Left hindlimb (tissue), 1 donor: ENCODE measurements around the gene NR3C1.

Experiments
- DNase-seq: peaks from one replicate; pipeline ENCODE4 v3.0.0-alpha.2; 2018

Gene NR3C1

DNA sequence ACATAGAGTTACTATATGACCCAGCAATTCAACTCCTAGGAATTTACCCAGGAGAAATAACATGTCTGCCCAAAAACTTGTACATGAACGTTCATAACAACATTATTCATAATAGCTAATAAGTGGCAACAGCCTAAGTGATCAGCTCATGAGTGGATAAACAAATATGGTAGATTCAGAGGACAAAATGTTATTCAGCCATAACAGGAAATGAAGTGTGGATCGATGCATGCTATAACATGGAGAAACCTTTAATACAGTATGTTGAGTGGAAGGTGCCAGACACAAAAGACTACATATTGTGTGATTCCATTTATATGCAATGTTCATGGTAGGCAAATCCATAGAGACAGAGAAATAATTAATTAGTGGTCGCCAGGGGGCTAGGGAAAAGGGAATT lies 22.3 kb upstream of the NR3C1 start:
- DNase-seq, result no peak

DNA sequence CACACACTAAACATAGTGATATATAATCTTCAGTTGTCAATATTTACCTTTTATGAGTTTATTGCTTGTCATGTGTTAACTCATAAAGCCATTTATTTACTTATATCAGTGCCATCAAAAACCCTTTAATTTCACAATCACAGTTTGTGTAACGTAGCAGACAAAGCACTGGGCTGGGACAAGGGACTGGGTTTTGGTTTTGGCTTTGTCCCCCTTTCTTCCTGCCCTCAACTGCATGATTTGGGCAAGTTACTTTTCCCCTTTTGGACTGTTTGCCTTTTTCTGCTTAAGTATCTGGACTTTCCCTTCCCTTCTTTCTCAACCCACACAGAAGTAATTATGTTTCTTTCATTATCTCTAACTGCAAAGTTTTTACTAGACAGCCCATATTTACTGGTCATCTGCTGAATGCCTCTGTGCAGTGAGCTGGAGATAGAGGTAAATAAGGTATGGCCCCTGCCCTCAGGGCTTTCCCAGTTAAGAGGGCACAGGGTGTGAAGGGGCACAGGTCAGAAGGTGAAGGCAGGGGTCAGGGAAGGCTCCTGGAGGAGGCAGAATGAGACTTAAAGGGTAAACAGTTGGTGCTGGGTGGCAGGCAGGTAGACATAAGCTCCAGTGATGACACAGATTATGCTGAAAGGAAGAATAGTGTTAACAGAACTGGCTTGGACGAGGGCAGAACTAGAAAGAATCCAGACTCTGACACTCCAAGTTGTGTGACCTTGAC lies 14.8 kb upstream of the NR3C1 start:
- no peak for DNase-seq

DNA sequence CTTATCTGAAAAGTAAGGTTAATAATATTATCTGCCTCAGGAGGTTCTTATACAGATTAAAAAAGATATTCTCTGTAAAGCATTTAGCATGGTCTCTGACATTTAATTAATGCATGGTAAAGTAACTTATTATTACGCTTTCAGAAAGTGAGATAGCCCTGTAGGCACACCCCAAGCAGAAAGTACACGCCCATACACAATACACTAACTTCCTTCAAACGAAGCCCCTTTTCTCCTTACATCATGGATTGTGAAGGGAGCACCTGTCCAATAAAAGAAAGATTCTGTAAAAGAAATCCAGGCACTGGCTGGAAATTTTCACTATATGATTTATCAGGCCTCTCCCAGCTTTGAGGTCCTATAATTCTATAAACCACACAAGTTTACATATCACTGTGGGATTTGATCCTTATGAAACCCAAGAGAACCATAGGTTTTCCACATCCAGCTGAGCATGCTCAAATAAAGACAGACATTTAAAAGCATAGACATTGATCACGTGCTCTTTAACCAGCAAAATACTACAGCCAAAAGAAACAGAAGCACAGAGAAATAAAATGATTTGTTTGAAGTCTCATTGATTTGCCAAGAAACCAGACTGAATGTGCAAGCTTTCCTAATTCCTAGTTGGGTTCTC lies 14.1 kb upstream of the NR3C1 start:
- no peak for DNase-seq

DNA sequence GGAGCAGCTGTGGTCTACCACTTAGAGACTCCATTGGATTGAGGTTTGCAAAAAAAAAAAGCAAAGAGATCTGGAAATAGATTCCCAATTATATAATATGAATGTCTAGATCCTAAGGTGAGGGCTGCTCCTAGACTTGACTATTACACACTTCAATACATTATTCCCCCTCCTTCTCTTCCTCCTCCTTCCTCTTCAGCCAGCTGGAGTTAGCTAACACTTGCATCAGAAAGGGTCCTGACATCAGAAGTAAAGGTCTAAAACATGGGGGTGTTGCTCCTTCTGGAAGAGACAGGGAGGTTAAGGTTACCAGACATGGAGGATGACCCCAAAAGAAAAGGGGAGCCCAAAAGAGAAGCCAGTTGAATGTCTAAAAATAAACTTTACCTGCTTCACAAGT lies 12.9 kb upstream of the NR3C1 start:
- DNase-seq, result no peak

DNA sequence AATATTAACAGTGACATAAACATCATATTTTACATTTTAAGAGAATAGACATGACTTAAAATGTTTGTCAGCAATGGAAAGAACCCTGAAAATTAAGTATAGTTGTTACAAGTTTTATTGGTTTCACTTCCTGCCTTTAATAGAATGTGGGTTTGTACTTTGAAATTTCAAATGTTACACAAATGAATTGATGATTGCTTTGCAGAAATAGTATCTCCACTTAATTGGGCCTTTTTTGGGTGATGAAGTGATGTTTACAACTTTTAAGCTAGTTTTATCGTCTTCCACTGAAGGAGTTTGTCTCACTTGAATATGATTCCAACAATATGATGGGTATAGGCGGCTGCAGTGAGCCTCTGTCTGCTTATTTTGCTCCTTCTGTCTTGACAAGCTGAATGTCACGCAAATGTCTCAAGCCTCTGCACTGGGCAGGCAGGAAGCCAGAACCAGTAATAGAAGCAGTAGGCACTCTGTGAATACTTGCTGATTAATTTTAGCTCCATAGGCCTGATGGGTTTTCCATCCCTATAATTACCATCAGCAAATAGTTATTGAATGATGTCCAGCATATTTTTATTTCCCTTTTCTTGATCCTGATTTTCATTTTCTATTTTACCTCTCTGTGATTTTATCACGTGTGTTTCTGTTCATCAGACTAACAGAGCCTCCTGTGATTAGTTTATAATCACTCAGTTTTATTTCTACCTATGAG lies 10.6 kb upstream of the NR3C1 start:
- no peak for DNase-seq

DNA sequence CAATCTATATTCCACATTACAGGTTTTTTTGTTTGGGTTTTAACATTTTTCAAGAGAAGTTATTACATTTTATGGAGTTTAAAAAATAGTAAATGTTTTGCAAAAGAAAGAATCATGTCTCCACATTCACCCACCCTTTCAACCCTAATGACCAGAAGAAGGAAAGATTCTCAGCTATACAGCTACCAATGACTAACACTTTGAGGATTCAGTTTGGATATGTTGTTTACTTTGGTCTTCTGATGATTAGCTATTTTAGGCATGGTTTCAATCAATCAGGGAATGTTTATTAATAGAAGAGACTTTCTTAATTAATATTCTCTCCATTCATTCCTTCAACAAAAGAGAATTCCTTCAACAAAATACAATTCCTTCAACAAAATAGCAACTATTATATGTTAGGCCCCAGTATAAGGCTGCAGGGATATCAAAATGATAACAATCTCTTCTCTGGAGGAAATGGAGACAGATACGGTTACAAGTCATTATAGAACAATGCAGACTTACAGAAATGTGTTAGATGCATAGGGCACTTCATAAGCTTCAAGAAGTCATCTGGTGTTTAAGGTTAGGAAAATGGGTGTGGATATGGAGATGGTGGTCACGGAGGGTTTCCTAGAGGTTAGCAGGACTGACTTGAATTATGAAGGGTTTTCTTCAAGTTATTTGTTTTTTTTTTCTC lies 9.3 kb upstream of the NR3C1 start:
- DNase-seq, result no peak

DNA sequence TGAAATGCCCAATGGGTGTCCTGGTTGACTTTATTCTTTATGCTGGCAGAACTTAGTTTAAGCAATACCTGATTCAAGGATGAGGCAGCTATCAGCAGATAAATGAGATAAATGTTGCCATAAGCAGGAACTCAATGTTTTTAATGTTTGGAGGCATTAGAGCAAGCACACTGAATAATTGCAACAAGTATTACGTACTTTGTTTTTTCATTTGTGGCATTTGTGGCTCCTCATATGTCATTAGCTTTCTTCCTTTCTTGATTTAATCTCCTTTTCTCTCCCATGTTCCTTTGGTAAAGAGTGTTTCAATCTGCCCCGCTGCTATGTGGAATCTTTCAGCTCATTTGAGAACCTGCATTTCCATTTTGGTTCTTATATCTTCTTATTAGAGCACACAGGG lies 6.4 kb upstream of the NR3C1 start:
- DNase-seq, result no peak

DNA sequence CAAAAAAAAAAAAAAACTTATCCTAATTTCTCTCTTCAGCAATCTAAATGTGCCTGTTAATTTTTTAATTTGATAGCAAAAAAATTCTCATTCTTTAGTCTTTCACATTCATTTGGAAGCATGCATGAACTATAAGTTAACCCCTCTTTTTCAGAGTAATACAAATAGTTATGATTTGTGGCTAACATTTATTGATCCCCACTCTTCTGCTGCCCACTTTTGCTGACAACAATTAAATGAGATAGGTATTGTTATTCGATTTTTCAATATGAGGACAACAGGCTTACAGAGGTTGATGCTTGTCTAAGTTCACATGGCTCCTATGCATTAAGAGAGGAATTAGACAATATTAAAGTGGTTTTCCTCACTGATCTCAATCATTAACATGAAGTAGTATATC lies 2.9 kb upstream of the NR3C1 start:
- DNase-seq, result no peak

DNA sequence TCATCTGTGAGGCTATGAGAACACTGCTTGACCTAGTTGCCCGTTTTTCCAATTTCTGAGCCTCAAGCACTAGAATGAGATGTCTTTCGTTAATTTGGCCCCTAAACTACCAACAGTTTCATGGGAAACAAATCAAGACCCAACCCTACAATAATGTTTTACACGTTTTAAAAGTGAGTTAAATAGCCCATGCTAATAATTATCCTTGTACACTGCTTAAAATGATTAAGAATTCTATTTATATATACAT lies 2.3 kb upstream of the NR3C1 start:
- DNase-seq, result no peak

DNA sequence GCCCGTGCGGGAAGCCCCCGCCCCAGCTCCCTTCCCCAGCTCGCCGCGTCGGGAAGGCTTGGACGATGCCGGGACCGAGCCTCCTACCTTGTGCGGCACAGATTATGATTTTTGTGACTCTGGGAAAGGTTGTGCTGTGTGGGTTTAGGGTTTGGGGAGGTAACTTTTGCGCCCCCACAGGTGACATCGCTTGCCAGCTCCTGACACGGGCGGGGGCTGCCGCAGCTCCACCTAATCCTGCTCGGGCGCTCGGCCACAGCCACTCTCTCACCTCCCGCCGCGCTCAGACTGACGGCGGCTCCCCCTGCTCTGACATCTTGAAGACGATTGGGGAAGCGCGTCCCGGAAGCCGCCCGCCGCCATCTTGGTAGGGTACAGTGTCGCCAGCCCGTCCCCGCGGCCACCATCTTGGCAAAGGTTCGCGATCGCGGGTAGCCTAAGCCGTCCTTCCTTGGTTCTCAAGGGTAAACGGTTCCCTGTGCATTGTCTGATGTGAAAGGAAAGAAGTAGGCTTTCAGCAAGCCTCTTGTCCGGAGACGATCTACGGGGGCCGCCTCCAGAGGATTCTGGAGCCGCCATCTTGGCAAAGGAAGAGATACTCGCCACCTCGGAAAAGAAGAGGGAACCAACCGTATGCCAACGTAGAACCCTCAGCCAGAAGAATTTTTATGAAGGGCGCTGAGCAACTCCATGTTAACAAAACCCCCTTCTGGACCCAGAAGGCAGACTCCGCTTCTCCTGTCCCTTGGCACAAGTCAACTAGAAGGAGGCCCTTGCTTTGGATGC lies 1.8 kb upstream of the NR3C1 start:
- peak; percentile 92 for DNase-seq

DNA sequence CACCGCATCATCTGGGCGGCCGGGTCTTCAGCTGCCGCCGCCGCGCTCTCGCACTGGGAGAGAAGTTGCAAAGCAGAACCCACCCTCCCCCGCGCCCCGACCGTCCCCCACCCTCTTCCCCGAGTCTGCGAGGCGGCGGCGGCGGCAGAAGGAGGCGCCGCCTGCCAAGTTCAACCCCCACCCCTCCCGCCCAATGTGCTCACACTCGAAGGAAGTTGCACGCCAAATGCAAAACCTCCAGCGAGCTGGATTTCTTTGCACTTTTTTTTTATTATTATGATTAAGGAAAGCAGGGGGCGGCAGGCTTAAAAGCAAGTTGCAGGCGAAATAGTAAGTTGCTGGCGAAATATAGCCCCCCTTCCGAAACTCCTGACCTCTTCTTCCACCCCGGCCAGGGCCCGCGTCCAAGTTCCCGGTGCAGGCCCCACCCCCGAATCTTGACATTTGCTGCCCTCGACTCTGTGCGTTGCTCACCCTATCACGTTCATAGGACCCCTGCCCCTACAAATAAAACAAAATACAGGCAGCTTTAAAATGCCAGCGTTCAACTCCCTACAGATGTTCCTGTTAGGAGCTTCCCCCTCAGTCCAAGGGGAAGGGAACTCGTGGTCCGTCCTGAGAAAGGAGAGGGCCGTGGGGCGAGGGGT lies 1.1 kb upstream of the NR3C1 start:
- peak; percentile 94 for DNase-seq

DNA sequence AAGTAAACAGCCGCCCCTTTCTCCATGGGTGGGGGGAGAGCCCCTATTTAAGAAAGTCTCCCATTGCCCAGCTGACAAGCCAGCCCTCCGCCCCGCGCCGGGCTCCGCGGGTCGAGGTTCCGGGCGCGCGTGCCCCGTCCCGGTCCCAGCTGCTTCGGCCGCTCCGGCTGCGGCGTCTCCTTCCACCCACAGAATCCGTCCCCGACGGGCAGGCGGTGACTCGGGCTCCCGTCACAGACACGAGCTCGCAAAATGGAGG lies 223 bp downstream of the NR3C1 start:
- no peak for DNase-seq

DNA sequence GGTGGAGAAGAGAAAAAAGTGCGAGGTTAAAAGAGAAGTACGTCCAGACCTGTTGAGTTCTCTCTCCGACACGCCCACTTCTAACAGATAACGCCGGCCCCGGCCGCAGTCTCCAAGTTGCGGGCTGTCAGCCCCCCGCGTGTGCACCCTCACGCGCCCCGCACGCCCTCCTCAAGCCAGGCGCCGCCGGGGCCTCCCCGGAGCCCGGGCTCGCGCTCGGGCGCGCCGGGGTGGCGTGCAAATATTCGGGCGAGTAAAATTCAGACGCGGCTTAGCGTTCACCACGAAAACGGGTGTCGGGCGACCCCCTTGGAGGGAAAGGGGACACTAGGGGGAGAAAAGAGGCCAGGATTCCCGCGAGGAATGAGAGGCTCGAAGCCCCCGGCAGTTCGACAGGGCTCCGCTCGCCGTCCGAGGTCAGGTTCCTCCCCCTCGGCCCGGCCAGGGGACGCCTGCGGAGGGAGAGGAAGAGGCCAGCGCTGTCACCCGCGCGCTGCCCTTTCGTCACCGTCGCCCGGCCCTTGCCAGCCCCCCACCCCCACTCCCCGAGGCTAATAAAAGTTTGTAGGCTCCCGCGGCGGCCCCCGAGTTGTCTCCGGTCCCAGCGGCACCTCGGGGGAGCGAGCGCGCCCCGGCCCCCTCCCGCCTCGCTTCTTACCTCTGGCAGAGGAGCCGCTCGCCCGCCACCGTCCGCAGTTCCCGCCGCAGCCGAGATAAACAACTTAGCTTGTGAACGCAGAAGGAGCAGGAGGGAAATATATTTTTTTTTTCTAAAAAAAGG lies 743 bp downstream of the NR3C1 start:
- peak; percentile 74 for DNase-seq

DNA sequence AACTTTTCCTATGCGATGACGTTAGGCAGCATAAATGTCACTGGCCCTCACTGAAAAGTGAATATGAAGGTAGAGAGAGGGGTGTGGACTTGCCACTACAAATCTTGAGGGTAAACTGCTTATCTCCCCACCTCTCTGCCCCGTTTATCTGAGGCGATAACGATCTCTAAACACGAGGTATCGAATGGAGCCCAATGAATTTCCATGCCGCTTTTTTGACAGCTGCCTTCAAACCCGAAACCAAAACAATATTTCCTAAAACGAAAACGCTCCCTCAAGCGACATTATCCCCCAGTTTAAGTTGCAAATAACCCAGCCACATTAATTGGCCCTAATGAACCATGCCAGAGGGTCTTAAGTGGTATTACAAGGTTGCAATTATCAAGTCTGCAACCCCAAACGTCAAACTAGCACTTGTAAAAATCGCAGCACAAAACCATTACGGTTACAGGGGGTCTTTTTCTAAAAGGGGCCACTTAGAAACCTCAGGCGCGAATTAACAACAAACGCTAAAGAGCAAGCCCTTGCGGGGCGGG lies 1.4 kb downstream of the NR3C1 start:
- no peak for DNase-seq

DNA sequence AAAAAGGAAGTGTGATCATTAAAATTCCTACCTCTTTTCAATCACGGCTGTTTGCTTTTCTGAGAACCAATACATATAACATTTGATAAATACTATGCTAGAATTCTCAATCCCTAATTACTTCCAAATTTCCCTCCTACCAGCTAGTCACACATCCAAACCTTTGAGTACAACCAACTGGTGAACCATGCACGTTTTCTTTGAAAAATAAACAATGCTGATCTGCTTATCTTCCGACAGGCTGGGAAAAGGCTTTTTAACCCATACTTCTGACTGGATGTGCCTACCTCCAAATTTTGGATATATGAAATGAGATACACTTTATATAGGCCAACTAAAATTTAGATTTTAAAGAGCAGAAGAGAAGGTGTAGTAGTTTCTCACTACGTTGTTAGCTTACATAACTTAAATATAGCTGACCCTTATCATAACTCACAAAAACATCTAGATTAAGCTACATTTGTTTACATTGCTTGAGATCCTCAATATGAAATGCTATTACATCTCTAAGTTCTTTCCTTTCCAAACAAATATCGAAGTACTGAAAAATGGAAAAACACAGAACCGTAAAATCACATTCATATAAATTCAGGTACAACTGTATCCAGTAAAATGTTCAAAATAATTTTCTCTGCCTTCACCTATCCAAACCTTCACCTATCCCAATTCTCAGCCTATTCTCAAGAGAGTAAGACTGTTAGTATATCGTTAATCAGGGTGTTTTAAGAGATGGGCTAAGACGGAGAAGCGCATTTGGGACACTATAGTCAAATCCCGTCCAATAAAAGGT lies 2.1 kb downstream of the NR3C1 start:
- no peak for DNase-seq

DNA sequence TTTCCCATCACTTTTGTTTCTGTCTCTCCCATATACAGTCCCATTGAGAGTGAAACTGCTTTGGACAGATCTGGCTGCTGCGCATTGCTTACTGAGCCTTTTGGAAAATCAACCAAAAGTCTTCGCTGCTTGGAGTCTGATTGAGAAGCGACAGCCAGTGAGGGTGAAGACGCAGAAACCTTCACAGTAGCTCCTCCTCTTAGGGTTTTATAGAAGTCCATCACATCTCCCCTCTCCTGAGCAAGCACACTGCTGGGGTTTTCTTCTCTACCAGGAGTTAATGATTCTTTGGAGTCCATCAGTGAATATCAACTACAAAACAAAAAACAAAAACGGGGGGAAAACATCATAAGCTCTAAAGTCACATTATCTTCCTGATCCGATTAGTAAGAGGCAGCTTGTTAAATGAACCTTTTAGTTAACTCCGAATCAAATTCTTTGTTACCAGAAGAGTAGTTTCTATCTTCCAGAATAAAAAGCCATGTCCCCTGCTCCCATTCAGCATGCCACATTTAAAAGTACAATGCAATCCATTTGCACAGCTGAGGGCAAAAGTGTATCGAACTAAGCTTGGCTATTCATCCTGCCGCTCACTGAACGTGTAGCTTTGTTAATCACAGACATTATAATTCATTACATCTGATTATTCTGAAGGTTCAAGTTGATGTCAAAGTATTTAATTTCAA lies 2.8 kb downstream of the NR3C1 start:
- no peak for DNase-seq

DNA sequence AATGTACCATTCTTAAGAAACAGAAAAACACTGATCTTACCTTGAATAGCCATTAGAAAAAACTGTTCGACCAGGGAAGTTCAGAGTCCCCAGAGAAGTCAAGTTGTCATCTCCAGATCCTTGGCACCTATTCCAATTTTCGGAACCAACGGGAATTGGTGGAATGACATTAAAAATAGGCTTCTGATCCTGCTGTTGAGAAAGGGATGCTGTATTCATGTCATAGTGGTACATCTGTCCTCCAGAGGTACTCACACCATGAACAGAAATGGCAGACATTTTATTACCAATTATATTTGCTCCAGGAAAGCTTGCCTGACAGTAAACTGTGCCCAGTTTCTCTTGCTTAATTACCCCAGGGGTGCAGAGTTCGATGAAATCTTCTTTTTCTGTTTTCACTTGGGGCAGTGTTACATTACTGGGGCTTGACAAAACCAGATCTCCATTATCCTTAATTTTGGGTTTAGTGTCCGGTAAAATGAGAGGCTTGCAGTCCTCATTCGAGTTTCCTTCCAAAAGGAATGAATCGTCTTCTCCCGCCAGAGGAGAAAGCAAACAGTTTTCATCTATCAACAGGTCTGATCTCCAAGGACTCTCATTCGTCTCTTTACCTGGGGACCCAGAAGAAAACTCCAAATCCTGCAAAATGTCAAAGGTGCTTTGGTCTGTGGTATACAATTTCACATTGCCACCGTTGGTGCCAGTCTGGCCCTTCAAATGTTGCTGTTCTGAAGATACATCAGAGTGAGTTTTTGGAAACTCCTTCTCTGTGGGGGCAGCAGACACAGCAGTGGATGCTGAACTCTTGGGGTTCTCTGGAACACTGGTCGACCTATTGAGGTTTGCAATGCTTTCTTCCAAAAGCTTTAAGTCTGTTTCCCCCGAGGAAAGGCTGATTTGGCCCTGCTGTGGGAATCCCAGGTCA lies 3.6 kb downstream of the NR3C1 start:
- DNase-seq, result no peak

DNA sequence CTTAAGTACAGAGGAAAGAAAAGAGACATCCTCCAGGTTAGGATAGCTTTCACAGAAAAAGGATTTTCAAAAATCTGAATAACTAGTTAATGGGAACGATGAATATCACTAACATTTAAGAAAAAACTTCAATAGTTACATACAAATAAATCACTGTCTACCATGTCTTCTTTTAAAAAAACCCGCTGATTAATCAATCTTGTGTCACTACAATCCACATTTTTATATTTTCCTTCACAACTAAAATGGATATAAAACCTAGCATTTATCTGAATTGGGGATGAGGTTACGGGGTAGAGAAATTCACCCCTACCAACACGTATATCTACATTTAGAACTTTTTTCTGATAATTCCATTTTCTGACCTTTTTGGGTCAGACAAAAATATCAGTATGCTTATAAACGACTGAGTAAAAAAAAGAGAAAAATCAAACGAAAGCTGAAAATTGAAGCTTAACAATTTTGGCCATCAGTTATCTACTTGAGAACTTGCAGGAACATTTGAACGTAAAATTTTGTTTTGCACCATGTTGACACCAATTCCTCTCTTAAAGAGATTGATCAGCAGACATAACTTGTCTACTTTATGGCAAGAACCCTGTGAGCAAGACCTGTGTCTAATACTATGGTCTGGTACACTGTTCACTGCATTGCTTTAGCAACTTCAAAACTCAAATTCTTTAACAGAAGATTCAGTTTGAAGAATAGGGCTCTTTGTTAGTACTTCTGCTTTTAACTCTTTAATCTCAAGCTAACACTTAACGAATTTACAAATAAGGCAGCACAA lies 4.8 kb downstream of the NR3C1 start:
- no peak for DNase-seq

DNA sequence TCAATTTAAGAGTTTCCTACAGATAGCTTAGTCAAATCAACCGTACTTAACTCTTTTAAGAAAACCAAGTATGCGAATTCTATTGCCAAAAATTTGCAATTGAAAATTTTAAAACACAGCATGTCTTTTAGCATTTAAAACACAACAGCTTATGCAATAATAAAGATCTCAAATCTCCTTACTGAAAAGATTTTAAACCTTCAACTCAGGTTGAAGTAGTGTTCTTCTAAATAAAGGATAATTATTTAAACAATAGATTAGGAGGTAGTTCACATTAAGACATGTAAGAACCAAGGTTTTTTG lies 5.5 kb downstream of the NR3C1 start:
- no peak for DNase-seq
